Measurements from ENCODE around the gene EMILIN1. TPM values are rescaled to one million over a fixed set of nuclear protein-coding genes. Genes with fewer than 3 reads are reported as not detected.

The EMILIN1 gene
- total RNA-seq, 1 donor from 2014 or later: 21.0 TPM

- peak; percentile 98 for DNase-seq (ENCODE audit: low spot score)
- intact Hi-C loops (cut with DNase I): loop anchor here (2.0 kb wide), 1 partner anchor 79 kb away; the partner anchor contains the start of genes ATRAID and SLC5A6
Observed at GRCh38 chr2:27133905-27134780, 55.7 kb downstream of the EMILIN1 start, which contains the start of gene PREB. PREB (minus strand) TSS chr2:27134636; CDS start chr2:27134421, 215 bp downstream.

- no peak for DNase-seq (ENCODE audit: low spot score)
- intact Hi-C loops (cut with DNase I): loop anchor here (2.0 kb wide), 1 partner anchor 78 kb away; the partner anchor contains the start of genes ATRAID and SLC5A6
Observed at GRCh38 chr2:27134781-27135477, 56.5 kb downstream of the EMILIN1 start.

- DNase-seq (ENCODE audit: low spot score): no peak
- intact Hi-C loops (cut with DNase I): loop anchor here (2.0 kb wide), 1 partner anchor 77 kb away; the partner anchor contains the start of genes ATRAID and SLC5A6
Observed at GRCh38 chr2:27135478-27135955, 57.1 kb downstream of the EMILIN1 start.

Other genes starting within 250 kb of the EMILIN1 start
- gene DPYSL5, start 230.5 kb upstream of the EMILIN1 start, total RNA-seq: 0.19 TPM
- 43.1 TPM for gene MAPRE3, start 108.0 kb upstream of the EMILIN1 start, total RNA-seq
- 40.3 TPM for gene TMEM214, start 45.6 kb upstream of the EMILIN1 start, total RNA-seq
- gene AGBL5, start 26.9 kb upstream of the EMILIN1 start, total RNA-seq: 11.7 TPM
- 339 TPM for gene OST4, start 7.0 kb upstream of the EMILIN1 start, total RNA-seq
- 1.1 TPM for gene KHK, start 8.2 kb downstream of the EMILIN1 start, total RNA-seq
- gene CGREF1, start 40.5 kb downstream of the EMILIN1 start, total RNA-seq: 0.48 TPM
- gene ABHD1, start 45.2 kb downstream of the EMILIN1 start, total RNA-seq: 1.1 TPM
- 40.4 TPM for gene PREB, start 56.0 kb downstream of the EMILIN1 start, total RNA-seq
- not detected for gene PRR30, start 60.8 kb downstream of the EMILIN1 start, total RNA-seq
- not detected for gene TCF23, start 70.4 kb downstream of the EMILIN1 start, total RNA-seq
- gene ATRAID, start 133.4 kb downstream of the EMILIN1 start, total RNA-seq: 131 TPM
- 11.4 TPM for gene SLC5A6, start 133.7 kb downstream of the EMILIN1 start, total RNA-seq
- 11.0 TPM for gene CAD, start 138.8 kb downstream of the EMILIN1 start, total RNA-seq
- gene SLC30A3, start 184.4 kb downstream of the EMILIN1 start, total RNA-seq: 10.2 TPM
- 1.6 TPM for gene DNAJC5G, start 196.8 kb downstream of the EMILIN1 start, total RNA-seq
- gene TRIM54, start 203.8 kb downstream of the EMILIN1 start, total RNA-seq: 218 TPM
- gene UCN, start 229.8 kb downstream of the EMILIN1 start, total RNA-seq: 2.1 TPM
- 69.3 TPM for gene MPV17, start 244.5 kb downstream of the EMILIN1 start, total RNA-seq

All from cardiac septum (tissue), 1 donor.